MM.1S (cell line): Measurements from ENCODE around the gene TLK1.

ENCODE experiments used
- DNase-seq: peaks from one replicate; pipeline ENCODE4 v3.0.0-alpha.2; 2015
- H2AFZ ChIP-seq: fragments of 300-600 bp; sonication (generic); 2 replicates; pipeline ENCODE4 v1.6.0; 2016; ENCODE audit warnings: antibody characterized with exemption, low read length
- H3F3A ChIP-seq: fragments of 300-600 bp; sonication (generic); 2 replicates; pipeline ENCODE4 v1.6.1; 2016; ENCODE audit warnings: mild to moderate bottlenecking, antibody characterized with exemption, low read length, moderate library complexity, mixed read lengths; ENCODE audit not compliant: insufficient read depth
- H3K27ac ChIP-seq: fragments of 300-600 bp; sonication (generic); 2 replicates; pipeline ENCODE4 v1.5.1; 2016; ENCODE audit warnings: mild to moderate bottlenecking, low read length
- H3K27me3 ChIP-seq: fragments of 300-600 bp; sonication (generic); replicated peaks from 2 replicates; pipeline ENCODE4 v1.6.0; 2016; ENCODE audit warnings: low read length; ENCODE audit not compliant: insufficient read depth
- H3K36me3 ChIP-seq: fragments of 300-600 bp; sonication (generic); replicated peaks from 2 replicates; pipeline ENCODE4 v1.6.1; 2016; ENCODE audit warnings: mild to moderate bottlenecking, low read length, mixed read lengths; ENCODE audit not compliant: insufficient read depth
- H3K4me1 ChIP-seq: fragments of 300-600 bp; sonication (generic); 2 replicates; pipeline ENCODE4 v1.6.1; 2016; ENCODE audit warnings: low read length, mixed read lengths
- H3K4me2 ChIP-seq: fragments of 300-600 bp; sonication (generic); 2 replicates; pipeline ENCODE4 v1.6.0; 2016; ENCODE audit warnings: low read depth, low read length
- H3K4me3 ChIP-seq: fragments of 300-600 bp; sonication (generic); 2 replicates; pipeline ENCODE4 v1.5.1; 2016; ENCODE audit warnings: low read length, mixed read lengths
- H3K79me2 ChIP-seq: fragments of 300-600 bp; sonication (generic); 2 replicates; pipeline ENCODE4 v1.6.1; 2016; ENCODE audit warnings: mixed run types, low read length, mixed read lengths
- H3K9ac ChIP-seq: fragments of 300-600 bp; sonication (generic); 2 replicates; pipeline ENCODE4 v1.6.1; 2016; ENCODE audit warnings: low read length, mixed read lengths
- H3K9me2 ChIP-seq: fragments of 300-600 bp; sonication (generic); replicated peaks from 2 replicates; pipeline ENCODE4 v1.6.1; 2016; ENCODE audit warnings: mild to moderate bottlenecking, low read length, mixed read lengths; ENCODE audit not compliant: insufficient read depth
- H3K9me3 ChIP-seq: fragments of 300-600 bp; sonication (generic); replicated peaks from 2 replicates; pipeline ENCODE4 v1.6.1; 2016; ENCODE audit warnings: mild to moderate bottlenecking, low read length, mixed read lengths; ENCODE audit not compliant: insufficient read depth
- H4K20me1 ChIP-seq: fragments of 300-600 bp; sonication (generic); 2 replicates; pipeline ENCODE4 v1.6.1; 2016; ENCODE audit warnings: mild to moderate bottlenecking, low read length, moderate library complexity, mixed read lengths; ENCODE audit not compliant: insufficient read depth
- EZH2 ChIP-seq: fragments of 300-600 bp; sonication (generic); optimal IDR thresholded peaks from 2 replicates; pipeline ENCODE3; 2017; ENCODE audit warnings: low read depth, mild to moderate bottlenecking, antibody characterized with exemption, low read length, mixed read lengths
- EZH2phosphoT487 ChIP-seq: fragments of 300-600 bp; sonication (generic); IDR thresholded peaks from 2 replicates; pipeline ENCODE4 v1.6.1; 2018; ENCODE audit warnings: antibody characterized with exemption, low read length
- TF ChIP-seq, protein P1 (sequence below): fragments of 300-600 bp; sonication (generic); IDR thresholded peaks from 2 replicates; pipeline ENCODE4 v1.5.1; 2016; ENCODE audit warnings: antibody characterized with exemption, low read length, mixed read lengths

The TLK1 gene

GRCh38 chr2:171187177-171187576 lies 26.5 kb upstream of the TLK1 start:
- DNase-seq, result no peak
- Histone ChIP-seq H3K27me3 (no peaks in the 10 kb centered on the region), H2AFZ (no peak overlapping the region), H4K20me1 (no peaks in the 10 kb centered on the region), H3K9me2 (no peaks in the 10 kb centered on the region), H3K79me2 (no peaks in the 10 kb centered on the region), H3K4me1 (no peaks in the 10 kb centered on the region), H3K4me3 (no peak overlapping the region), H3K27ac (no peak overlapping the region), H3K4me2 (no peak overlapping the region), H3K9ac (no peak overlapping the region), H3F3A (no peaks in the 10 kb centered on the region), H3K36me3 (no peaks in the 10 kb centered on the region), H3K9me3 (no peaks in the 10 kb centered on the region)
- TF ChIP-seq EZH2, result no peak
- TF ChIP-seq EZH2phosphoT487, result no peak
- TF ChIP-seq, protein P1, sequence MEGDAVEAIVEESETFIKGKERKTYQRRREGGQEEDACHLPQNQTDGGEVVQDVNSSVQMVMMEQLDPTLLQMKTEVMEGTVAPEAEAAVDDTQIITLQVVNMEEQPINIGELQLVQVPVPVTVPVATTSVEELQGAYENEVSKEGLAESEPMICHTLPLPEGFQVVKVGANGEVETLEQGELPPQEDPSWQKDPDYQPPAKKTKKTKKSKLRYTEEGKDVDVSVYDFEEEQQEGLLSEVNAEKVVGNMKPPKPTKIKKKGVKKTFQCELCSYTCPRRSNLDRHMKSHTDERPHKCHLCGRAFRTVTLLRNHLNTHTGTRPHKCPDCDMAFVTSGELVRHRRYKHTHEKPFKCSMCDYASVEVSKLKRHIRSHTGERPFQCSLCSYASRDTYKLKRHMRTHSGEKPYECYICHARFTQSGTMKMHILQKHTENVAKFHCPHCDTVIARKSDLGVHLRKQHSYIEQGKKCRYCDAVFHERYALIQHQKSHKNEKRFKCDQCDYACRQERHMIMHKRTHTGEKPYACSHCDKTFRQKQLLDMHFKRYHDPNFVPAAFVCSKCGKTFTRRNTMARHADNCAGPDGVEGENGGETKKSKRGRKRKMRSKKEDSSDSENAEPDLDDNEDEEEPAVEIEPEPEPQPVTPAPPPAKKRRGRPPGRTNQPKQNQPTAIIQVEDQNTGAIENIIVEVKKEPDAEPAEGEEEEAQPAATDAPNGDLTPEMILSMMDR, result no peak

DNA sequence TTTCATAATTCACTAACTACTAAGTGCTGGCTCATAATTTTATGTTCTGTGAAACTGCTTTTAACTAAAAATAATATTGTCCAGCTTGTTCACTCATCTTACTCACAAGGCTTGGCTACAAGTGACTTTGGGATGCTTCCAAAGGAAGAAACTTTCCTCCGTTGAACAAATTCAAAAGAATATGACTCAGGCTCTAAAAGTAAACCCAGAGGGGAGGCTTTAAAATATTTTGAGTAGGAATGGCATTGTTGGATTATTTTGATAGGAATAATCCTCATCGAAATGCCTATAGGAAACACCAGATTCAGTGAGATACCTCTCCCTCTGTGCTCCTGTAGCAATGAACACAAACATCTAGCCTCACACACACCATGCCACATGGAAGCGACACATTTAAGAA lies 25.2 kb upstream of the TLK1 start:
- Histone ChIP-seq H3K9me3 (no peaks in the 10 kb centered on the region), H4K20me1 (no peaks in the 10 kb centered on the region), H3K27me3 (no peaks in the 10 kb centered on the region), H3F3A (no peaks in the 10 kb centered on the region), H3K4me1 (no peaks in the 10 kb centered on the region), H3K36me3 (no peaks in the 10 kb centered on the region), H2AFZ (no peak overlapping the region), H3K4me2 (no peak overlapping the region), H3K27ac (no peak overlapping the region), H3K9me2 (no peaks in the 10 kb centered on the region), H3K9ac (no peak overlapping the region), H3K79me2 (no peaks in the 10 kb centered on the region), H3K4me3 (no peak overlapping the region)
- no peak for DNase-seq
- TF ChIP-seq EZH2phosphoT487 (no peak), EZH2 (no peak)
- TF ChIP-seq, protein P1, result no peak

DNA sequence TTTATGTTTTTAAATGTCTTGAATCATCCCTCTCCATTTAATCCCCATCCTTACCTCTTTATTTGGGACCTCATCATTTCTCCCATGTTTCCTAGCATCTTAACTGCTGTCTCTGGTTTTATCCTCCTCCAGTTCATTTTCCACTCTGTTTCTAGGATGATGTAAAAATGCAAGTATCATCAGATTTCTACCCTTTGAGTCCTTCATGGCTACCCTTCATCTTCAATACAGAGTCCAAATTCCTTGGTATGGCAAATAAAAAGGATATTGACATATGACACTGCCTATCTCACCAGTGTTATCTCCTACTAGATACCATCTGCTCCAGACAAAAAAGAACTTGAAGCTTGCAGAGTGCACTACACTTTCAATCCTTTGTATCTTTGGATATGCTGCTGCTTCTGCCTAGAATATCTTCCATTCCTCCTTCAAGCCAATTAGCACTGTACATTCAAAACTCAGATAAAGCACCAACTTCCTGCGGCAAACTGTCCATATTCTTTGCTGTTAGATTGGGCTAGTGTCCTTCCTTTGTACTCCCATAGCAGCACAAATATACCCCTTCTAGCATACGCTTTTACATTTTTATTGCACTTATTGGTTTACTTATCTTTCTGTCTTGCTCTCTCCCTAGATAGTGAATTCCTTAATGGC lies 24.6 kb upstream of the TLK1 start:
- H3K4me3 ChIP-seq, result no peak overlapping the region
- DNase-seq, result no peak
- H3F3A ChIP-seq, result no peaks in the 10 kb centered on the region
- no peak overlapping the region for H3K4me2 ChIP-seq
- H2AFZ ChIP-seq, result no peak overlapping the region
- H4K20me1 ChIP-seq, result no peaks in the 10 kb centered on the region
- no peaks in the 10 kb centered on the region for H3K79me2 ChIP-seq
- no peak overlapping the region for H3K9ac ChIP-seq
- no peaks in the 10 kb centered on the region for H3K4me1 ChIP-seq
- H3K9me3 ChIP-seq, result no peaks in the 10 kb centered on the region
- H3K36me3 ChIP-seq, result no peaks in the 10 kb centered on the region
- no peaks in the 10 kb centered on the region for H3K9me2 ChIP-seq
- TF ChIP-seq, protein P1, result no peak
- TF ChIP-seq EZH2phosphoT487 (no peak), EZH2 (no peak)
- H3K27me3 ChIP-seq, result no peaks in the 10 kb centered on the region
- no peak overlapping the region for H3K27ac ChIP-seq
